NT2/D1 (cell line): Measurements from ENCODE around the gene DIRAS1.

Source experiments
- SUZ12 ChIP-seq: IDR thresholded peaks from 2 replicates; pipeline ENCODE4 v1.6.1; 2011; ENCODE audit not compliant: insufficient read length, insufficient read depth; ENCODE audit errors: extremely low read depth
- ZNF274 ChIP-seq: IDR thresholded peaks from 2 replicates; pipeline ENCODE4 v1.6.1; 2011; ENCODE audit warnings: mild to moderate bottlenecking, low read depth, low read length

- TF ChIP-seq ZNF274 (no peak), SUZ12 (no peak)
Measured at GRCh38 chr19:2683430-2684003, 37.7 kb downstream of the DIRAS1 start.
